ENCODE results near the gene GEMIN4.

- TF ChIP-seq, protein P1, sequence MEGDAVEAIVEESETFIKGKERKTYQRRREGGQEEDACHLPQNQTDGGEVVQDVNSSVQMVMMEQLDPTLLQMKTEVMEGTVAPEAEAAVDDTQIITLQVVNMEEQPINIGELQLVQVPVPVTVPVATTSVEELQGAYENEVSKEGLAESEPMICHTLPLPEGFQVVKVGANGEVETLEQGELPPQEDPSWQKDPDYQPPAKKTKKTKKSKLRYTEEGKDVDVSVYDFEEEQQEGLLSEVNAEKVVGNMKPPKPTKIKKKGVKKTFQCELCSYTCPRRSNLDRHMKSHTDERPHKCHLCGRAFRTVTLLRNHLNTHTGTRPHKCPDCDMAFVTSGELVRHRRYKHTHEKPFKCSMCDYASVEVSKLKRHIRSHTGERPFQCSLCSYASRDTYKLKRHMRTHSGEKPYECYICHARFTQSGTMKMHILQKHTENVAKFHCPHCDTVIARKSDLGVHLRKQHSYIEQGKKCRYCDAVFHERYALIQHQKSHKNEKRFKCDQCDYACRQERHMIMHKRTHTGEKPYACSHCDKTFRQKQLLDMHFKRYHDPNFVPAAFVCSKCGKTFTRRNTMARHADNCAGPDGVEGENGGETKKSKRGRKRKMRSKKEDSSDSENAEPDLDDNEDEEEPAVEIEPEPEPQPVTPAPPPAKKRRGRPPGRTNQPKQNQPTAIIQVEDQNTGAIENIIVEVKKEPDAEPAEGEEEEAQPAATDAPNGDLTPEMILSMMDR (IDR thresholded peaks at IDR 0.05; ENCODE audit: control extremely low read depth in 1 of 3, insufficient read depth in 1 of 3, low read depth in 1 of 3, low read length in 3 of 3): no peak
- TF ChIP-seq EZH2 (IDR thresholded peaks at IDR 0.05; ENCODE audit: low read depth, low read length, severe bottlenecking) (no peak), JUND (IDR thresholded peaks at IDR 0.05; ENCODE audit: low read length) (no peak), EP300 (IDR thresholded peaks at IDR 0.05; ENCODE audit: borderline replicate concordance in 1 of 2, low read depth in 2 of 2, low read length in 2 of 2) (no peak), YY1 (IDR thresholded peaks at IDR 0.05; ENCODE audit: low read depth, low read length) (no peak), TAF1 (IDR thresholded peaks at IDR 0.05; ENCODE audit: low read depth, low read length) (no peak)
- TF ChIP-seq, protein P2, sequence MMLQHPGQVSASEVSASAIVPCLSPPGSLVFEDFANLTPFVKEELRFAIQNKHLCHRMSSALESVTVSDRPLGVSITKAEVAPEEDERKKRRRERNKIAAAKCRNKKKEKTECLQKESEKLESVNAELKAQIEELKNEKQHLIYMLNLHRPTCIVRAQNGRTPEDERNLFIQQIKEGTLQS (IDR thresholded peaks at IDR 0.05; ENCODE audit: insufficient read depth, low read depth, low read length): no peak
These were observed 27.0 kb downstream of the GEMIN4 start for GRCh38 chr17:725084-725483.
